BLaER1 (cell line): ENCODE results near the gene DNAJC16.
A peak's percentile ranks its signal among the peaks of the same experiment; 100 is the strongest.

Source experiments
- H3K27ac ChIP-seq: shearing (Covaris generic); formaldehyde crosslinking; 2 replicates; pipeline ENCODE4 v1.8.1; 2022
- H3K27me3 ChIP-seq: shearing (Covaris generic); formaldehyde crosslinking; 2 replicates; pipeline ENCODE4 v1.8.1; 2022
- H3K36me3 ChIP-seq: shearing (Covaris generic); formaldehyde crosslinking; 2 replicates; pipeline ENCODE4 v1.8.1; 2022
- H3K4me1 ChIP-seq: shearing (Covaris generic); formaldehyde crosslinking; 2 replicates; pipeline ENCODE4 v1.8.1; 2022
- H3K4me2 ChIP-seq: shearing (Covaris generic); formaldehyde crosslinking; 2 replicates; pipeline ENCODE4 v1.8.1; 2022
- H3K4me3 ChIP-seq: shearing (Covaris generic); formaldehyde crosslinking; 2 replicates; pipeline ENCODE4 v1.8.1; 2022
- H3K9ac ChIP-seq: shearing (Covaris generic); formaldehyde crosslinking; 2 replicates; pipeline ENCODE4 v1.8.1; 2022
- H3K9me3 ChIP-seq: shearing (Covaris generic); formaldehyde crosslinking; 2 replicates; pipeline ENCODE4 v1.8.1; 2022
- H4K20me1 ChIP-seq: shearing (Covaris generic); formaldehyde crosslinking; 2 replicates; pipeline ENCODE4 v1.8.1; 2022
- Cebpa-rat ChIP-seq: shearing (Covaris generic); IDR thresholded peaks from 2 replicates; pipeline ENCODE4 v1.8.1; 2022

Gene DNAJC16

DNA sequence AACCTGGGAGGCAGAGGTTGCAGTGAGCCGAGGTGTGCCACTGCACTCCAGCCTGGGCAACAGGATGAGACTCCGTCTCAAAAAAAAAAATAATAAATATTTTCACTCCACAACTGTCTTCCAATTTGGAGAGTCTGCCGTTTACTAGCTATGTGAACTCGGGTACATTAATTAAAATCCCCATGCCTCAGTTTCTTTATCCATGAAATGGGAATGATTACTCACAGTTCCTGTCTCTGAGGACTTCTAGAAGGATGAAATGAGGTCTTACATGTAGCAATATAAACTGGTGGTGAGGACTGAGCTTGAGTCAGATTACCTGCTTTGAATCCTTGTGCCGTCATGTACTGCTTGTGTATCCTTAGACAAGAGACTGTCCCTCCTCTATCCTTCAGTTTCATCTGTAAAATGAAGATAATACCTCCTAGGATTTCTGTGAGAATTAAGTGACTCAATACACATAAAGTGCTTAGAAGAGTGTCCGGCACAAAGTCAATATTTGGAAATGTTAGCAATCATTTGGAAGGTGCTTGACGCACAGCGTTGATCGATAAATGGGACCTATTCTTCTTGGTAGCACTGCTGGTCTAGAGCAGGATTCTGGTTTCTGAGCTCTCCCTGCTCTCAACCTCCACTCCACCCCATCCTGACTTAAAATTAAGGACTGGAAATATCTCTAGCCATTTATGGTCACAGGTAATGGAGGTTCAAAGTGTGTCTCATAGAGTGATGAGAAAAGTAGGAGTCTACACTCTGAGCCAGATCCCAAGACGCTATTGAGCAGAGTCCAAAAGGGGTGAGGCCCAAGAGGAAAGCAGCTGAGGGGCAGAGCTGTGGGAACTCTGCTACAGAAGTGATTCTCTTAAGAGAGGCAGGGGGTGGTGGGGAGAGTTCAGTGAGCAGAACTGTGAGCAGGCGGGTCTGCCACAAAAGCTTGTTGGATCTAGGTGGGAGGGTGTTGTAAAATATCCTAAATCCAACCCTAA lies 79.0 kb downstream of the DNAJC16 start:
- Histone ChIP-seq H3K27me3 (peaks cover 9% of the 10 kb centered on the region), H3K36me3 (no peaks in the 10 kb centered on the region), H3K27ac (no peak overlapping the region), H4K20me1 (no peaks in the 10 kb centered on the region), H3K9me3 (no peaks in the 10 kb centered on the region), H3K9ac (no peak overlapping the region), H3K4me1 (peaks cover 22% of the 10 kb centered on the region), H3K4me2 (no peak overlapping the region), H3K4me3 (no peak overlapping the region)
- TF ChIP-seq Cebpa-rat, result no peak

DNA sequence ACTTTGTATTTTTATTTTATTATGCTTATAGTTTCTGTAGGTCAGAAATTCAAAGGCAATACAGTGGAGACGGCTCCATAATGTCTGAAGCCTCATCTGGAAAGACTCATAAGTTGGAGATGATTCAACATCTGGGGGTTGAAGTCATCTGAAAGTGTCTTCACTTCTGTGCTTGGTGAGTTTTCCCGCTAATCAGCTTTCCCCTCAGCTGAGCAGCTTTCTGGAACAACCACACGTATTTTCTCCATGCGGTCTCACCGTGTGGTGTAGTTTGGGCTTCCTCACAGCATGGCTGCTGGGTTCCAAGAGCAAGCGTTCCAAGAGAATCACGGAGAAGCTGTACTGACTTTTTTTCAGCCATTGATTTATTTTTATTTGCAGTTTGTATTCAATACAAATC lies 83.0 kb downstream of the DNAJC16 start:
- Histone ChIP-seq H3K9ac (no peak overlapping the region), H3K27ac (no peak overlapping the region), H4K20me1 (no peaks in the 10 kb centered on the region), H3K36me3 (no peaks in the 10 kb centered on the region), H3K4me2 (no peak overlapping the region), H3K27me3 (no peaks in the 10 kb centered on the region), H3K4me3 (no peak overlapping the region), H3K9me3 (no peaks in the 10 kb centered on the region), H3K4me1 (0 out of 2 replicates have a peak, but pooled peaks cover 3% of the 10 kb centered on the region)
- no peak for TF ChIP-seq Cebpa-rat

- no peaks in the 10 kb centered on the region for H3K36me3 ChIP-seq
- no peaks in the 10 kb centered on the region for H4K20me1 ChIP-seq
- no peaks in the 10 kb centered on the region for H3K27me3 ChIP-seq
- no peak overlapping the region for H3K4me3 ChIP-seq
- no peaks in the 10 kb centered on the region for H3K9me3 ChIP-seq
- no peak overlapping the region for H3K27ac ChIP-seq
- TF ChIP-seq Cebpa-rat, result no peak
- no peak overlapping the region for H3K4me2 ChIP-seq
- H3K4me1 ChIP-seq, result 0 out of 2 replicates have a peak, but pooled peaks cover 3% of the 10 kb centered on the region
- H3K9ac ChIP-seq, result no peak overlapping the region
Measured at GRCh38 chr1:15610167-15610566, 83.5 kb downstream of the DNAJC16 start.

- Histone ChIP-seq H3K9ac (peak overlapping the region; percentile 36; the same call in 1 of the 2 replicates), H3K9me3 (no peaks in the 10 kb centered on the region), H3K4me1 (peaks cover 36% of the 10 kb centered on the region), H3K27me3 (no peaks in the 10 kb centered on the region), H3K27ac (peak overlapping the region; percentile 44; the same call in 1 of the 2 replicates), H3K36me3 (no peaks in the 10 kb centered on the region), H4K20me1 (peaks cover 21% of the 10 kb centered on the region), H3K4me2 (peak overlapping the region; percentile 77), H3K4me3 (peak overlapping the region; percentile 97)
- TF ChIP-seq Cebpa-rat, result no peak
Measured at GRCh38 chr1:15616373-15617172, 89.9 kb downstream of the DNAJC16 start.

GRCh38 chr1:15617173-15618076 lies 90.8 kb downstream of the DNAJC16 start, which contains the start of gene DDI2:
TSS of gene DDI2 (plus strand) at chr1:15617458. CDS start at chr1:15617671, 213 bp downstream.
- Histone ChIP-seq H3K27ac (peak within 1 kb of the TSS; percentile 91), H3K36me3 (no peaks in the 10 kb centered on the region), H4K20me1 (peaks cover 29% of the 10 kb centered on the region), H3K9ac (peak within 1 kb of the TSS; percentile 94), H3K4me2 (peak within 1 kb of the TSS; percentile 77), H3K4me3 (peak within 1 kb of the TSS; percentile 97), H3K4me1 (peaks cover 36% of the 10 kb centered on the region), H3K27me3 (no peaks in the 10 kb centered on the region), H3K9me3 (no peaks in the 10 kb centered on the region)
- TF ChIP-seq Cebpa-rat, result no peak

DNA sequence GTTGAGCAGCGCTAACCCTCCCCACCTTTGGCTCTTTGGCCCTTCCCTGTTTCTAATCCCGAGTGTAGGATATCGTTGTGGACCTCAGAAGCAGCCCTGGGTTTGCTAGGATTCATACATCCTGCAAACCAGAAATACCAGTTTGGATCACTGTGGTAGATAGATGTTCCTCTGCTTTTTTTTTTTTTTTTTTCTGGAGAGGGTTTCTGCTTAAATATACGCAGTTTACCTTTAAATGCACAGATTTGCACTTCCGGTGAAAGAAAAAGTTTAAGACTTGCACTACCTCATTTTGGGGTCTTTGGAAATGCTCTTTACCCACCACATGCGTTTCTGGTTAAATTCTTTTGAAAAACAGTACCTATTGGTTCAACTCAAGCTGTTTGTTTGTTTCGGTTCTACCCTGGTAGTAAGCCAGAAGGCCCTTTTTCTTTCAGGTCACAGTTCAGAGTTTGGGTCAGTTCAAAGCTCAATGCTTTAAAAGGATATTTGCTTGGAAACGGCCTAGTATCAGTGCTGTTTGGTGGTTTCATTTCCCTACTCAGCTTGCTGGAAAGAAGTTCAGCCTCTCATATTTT lies 91.5 kb downstream of the DNAJC16 start:
- no peak for TF ChIP-seq Cebpa-rat
- no peaks in the 10 kb centered on the region for H3K27me3 ChIP-seq
- no peaks in the 10 kb centered on the region for H3K9me3 ChIP-seq
- peaks cover 36% of the 10 kb centered on the region for H3K4me1 ChIP-seq
- H3K4me3 ChIP-seq, result peak overlapping the region; percentile 97
- peak overlapping the region; percentile 91 for H3K27ac ChIP-seq
- no peaks in the 10 kb centered on the region for H3K36me3 ChIP-seq
- peaks cover 37% of the 10 kb centered on the region for H4K20me1 ChIP-seq
- peak overlapping the region; percentile 94 for H3K9ac ChIP-seq
- peak overlapping the region; percentile 75 for H3K4me2 ChIP-seq

DNA sequence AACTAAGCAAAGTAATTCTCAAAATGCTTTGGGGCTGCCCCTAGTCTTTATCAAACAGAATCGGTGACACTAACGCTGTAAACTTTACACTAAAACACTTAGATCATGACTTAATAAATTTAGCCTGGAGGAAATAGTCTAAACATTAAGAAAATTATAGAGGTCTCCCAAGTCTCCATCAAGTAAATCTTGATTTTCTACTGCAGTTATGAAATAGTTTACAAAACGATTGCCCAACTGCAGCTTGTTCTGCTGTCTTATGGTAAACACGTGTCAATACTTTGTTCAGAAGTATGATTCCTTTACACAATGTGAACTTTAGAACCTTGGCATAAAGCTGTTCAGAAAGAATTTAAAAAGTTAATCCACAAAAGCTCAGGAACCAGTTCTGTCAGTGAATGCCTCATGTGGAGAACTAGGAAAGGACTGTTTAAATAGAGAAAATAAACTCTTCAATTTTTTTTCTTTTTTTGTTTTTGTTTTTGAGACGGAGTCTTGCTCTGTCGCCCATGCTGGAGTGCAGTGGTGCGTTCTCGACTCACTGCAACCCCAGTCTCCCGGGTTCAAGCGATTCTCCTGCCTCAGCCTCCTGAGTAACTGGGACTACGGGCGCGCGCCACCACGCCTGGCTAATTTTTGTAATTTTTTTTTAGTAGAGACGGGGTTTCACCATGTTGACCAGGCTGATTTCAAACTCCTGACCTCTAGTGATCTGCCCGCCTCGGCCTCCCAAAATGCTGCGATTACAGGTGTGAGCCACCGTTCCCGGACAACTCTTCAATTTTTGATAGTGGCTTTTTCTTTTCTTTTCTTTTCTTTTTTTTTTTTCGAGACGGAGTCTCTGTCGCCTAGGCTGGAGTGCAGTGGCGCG lies 92.2 kb downstream of the DNAJC16 start:
- no peaks in the 10 kb centered on the region for H3K36me3 ChIP-seq
- H3K4me3 ChIP-seq, result peak overlapping the region; percentile 97
- H3K27me3 ChIP-seq, result no peaks in the 10 kb centered on the region
- peaks cover 44% of the 10 kb centered on the region for H4K20me1 ChIP-seq
- peaks cover 42% of the 10 kb centered on the region for H3K4me1 ChIP-seq
- no peak; the same call in 1 of the 2 replicates for TF ChIP-seq Cebpa-rat
- H3K27ac ChIP-seq, result peak overlapping the region; percentile 91
- H3K9ac ChIP-seq, result peak overlapping the region; percentile 94
- peak overlapping the region; percentile 75 for H3K4me2 ChIP-seq
- H3K9me3 ChIP-seq, result no peaks in the 10 kb centered on the region

DNA sequence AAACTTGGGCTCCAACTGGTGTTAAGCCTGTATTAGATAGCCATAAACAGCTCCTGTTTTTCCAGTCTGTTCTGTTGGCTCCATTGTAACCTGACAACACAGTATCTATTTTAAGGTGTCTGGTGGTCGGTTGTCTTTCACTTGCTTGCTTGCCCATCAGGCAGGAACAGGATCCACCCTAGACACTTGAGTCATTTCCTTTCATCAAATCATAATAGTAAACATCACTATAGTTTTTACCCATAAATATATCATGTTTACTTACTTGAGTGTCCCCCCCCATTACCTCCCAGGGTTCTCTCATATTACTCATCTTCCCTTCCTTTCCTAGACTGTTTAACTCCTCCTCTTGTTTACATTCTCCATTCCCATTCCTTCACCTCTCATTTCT lies 93.5 kb downstream of the DNAJC16 start:
- 0 out of 2 replicates have a peak, but pooled peaks cover 5% of the 10 kb centered on the region for H3K36me3 ChIP-seq
- H3K27ac ChIP-seq, result 0 out of 2 replicates have a peak overlapping the region, but pooled peaks have one; percentile 5
- H4K20me1 ChIP-seq, result peaks cover 56% of the 10 kb centered on the region
- H3K4me1 ChIP-seq, result peaks cover 51% of the 10 kb centered on the region
- peak overlapping the region; percentile 75 for H3K4me2 ChIP-seq
- H3K9ac ChIP-seq, result no peak overlapping the region
- no peak for TF ChIP-seq Cebpa-rat
- H3K9me3 ChIP-seq, result no peaks in the 10 kb centered on the region
- H3K27me3 ChIP-seq, result no peaks in the 10 kb centered on the region
- H3K4me3 ChIP-seq, result no peak overlapping the region
